ENCODE results near the gene DLK1. TPM values are rescaled to one million over a fixed set of nuclear protein-coding genes. Genes with fewer than 3 reads are reported as not detected.

The DLK1 gene
- polyA plus RNA-seq, 1 donor (not counting 4 experiments of a cell fraction or from before 2014, with no cell fraction given), result not detected

GRCh38 chr14:100774164-100774537 lies 47.5 kb downstream of the DLK1 start:
- no peak overlapping the region for H3K9ac ChIP-seq (ENCODE audit: control insufficient read depth, extremely low read depth, insufficient read depth, low read length)
- no peaks in the 10 kb centered on the region for H3K4me1 ChIP-seq (ENCODE audit: control insufficient read depth, extremely low read depth, insufficient read depth, low read length)
- H3K27ac ChIP-seq (ENCODE audit: control insufficient read depth, insufficient read depth, low read length), result no peak overlapping the region
- dilution Hi-C loops (cut with MboI; ENCODE audit: extremely low pct_ligation_motif_present, low sequenced_read_pairs), result no loop called here
- H3K36me3 ChIP-seq (ENCODE audit: control insufficient read depth in 2 of 2, extremely low read depth in 1 of 2, insufficient read depth in 2 of 2, low read length in 2 of 2), result no peaks in the 10 kb centered on the region
- no peak overlapping the region for H3K4me2 ChIP-seq (ENCODE audit: control insufficient read depth, extremely low read depth, insufficient read depth, low read depth, low read length)
- no peaks in the 10 kb centered on the region for H3K79me2 ChIP-seq (ENCODE audit: control insufficient read depth, insufficient read depth, low read length)
- H3K9me3 ChIP-seq (ENCODE audit: control insufficient read depth, low read depth, low read length), result no peaks in the 10 kb centered on the region
- no peaks in the 10 kb centered on the region for H4K20me1 ChIP-seq (ENCODE audit: control insufficient read depth, extremely low read depth, insufficient read depth, low read length)
- DNase-seq (ENCODE audit: low read depth, low spot score), result no peak
- no peak overlapping the region for H2AFZ ChIP-seq (ENCODE audit: control insufficient read depth, low read length)
- no peaks in the 10 kb centered on the region for H3K9me1 ChIP-seq (ENCODE audit: control insufficient read depth, extremely low read depth, insufficient read depth, low read length)
- no peak for TF ChIP-seq EZH2 (IDR thresholded peaks at IDR 0.05; ENCODE audit: low read length)
- TF ChIP-seq CTCF (optimal IDR thresholded peaks at IDR 0.05 in 1 of 3, IDR thresholded peaks at IDR 0.05 in 1 of 3, conservative IDR thresholded peaks at IDR 0.05 in 1 of 3; ENCODE audit: extremely low read depth in 1 of 3, insufficient read depth in 2 of 3, low read length in 3 of 3), result no peak
- peaks cover 55% of the 10 kb centered on the region for H3K27me3 ChIP-seq (ENCODE audit: control insufficient read depth, extremely low read depth, insufficient read depth, low read length)
- H3K4me3 ChIP-seq (ENCODE audit: control insufficient read depth in 2 of 3, extremely low read depth in 1 of 3, insufficient read depth in 2 of 3, low read depth in 1 of 3, low read length in 3 of 3), result no peak overlapping the region
- no peak for FAIRE-seq

GRCh38 chr14:100775351-100775830 lies 48.7 kb downstream of the DLK1 start:
- Histone ChIP-seq H4K20me1 (ENCODE audit: control insufficient read depth, extremely low read depth, insufficient read depth, low read length) (no peaks in the 10 kb centered on the region), H3K79me2 (ENCODE audit: control insufficient read depth, insufficient read depth, low read length) (no peaks in the 10 kb centered on the region), H3K4me1 (ENCODE audit: control insufficient read depth, extremely low read depth, insufficient read depth, low read length) (no peaks in the 10 kb centered on the region), H2AFZ (ENCODE audit: control insufficient read depth, low read length) (no peak overlapping the region), H3K9me3 (ENCODE audit: control insufficient read depth, low read depth, low read length) (no peaks in the 10 kb centered on the region), H3K9ac (ENCODE audit: control insufficient read depth, extremely low read depth, insufficient read depth, low read length) (no peak overlapping the region), H3K9me1 (ENCODE audit: control insufficient read depth, extremely low read depth, insufficient read depth, low read length) (no peaks in the 10 kb centered on the region), H3K27ac (ENCODE audit: control insufficient read depth, insufficient read depth, low read length) (no peak overlapping the region), H3K27me3 (ENCODE audit: control insufficient read depth, extremely low read depth, insufficient read depth, low read length) (peaks cover 55% of the 10 kb centered on the region), H3K36me3 (ENCODE audit: control insufficient read depth in 2 of 2, extremely low read depth in 1 of 2, insufficient read depth in 2 of 2, low read length in 2 of 2) (no peaks in the 10 kb centered on the region), H3K4me3 (ENCODE audit: control insufficient read depth in 2 of 3, extremely low read depth in 1 of 3, insufficient read depth in 2 of 3, low read depth in 1 of 3, low read length in 3 of 3) (no peak overlapping the region), H3K4me2 (ENCODE audit: control insufficient read depth, extremely low read depth, insufficient read depth, low read depth, low read length) (no peak overlapping the region)
- dilution Hi-C loops (cut with MboI; ENCODE audit: extremely low pct_ligation_motif_present, low sequenced_read_pairs), result no loop called here
- no peak for FAIRE-seq
- no peak for DNase-seq (ENCODE audit: low read depth, low spot score)
- TF ChIP-seq EZH2 (IDR thresholded peaks at IDR 0.05; ENCODE audit: low read length) (no peak), CTCF (optimal IDR thresholded peaks at IDR 0.05 in 1 of 3, IDR thresholded peaks at IDR 0.05 in 1 of 3, conservative IDR thresholded peaks at IDR 0.05 in 1 of 3; ENCODE audit: extremely low read depth in 1 of 3, insufficient read depth in 2 of 3, low read length in 3 of 3) (no peak)
